Measurements from ENCODE around the gene DUOXA2. TPM values are rescaled to one million over a fixed set of nuclear protein-coding genes. Genes with fewer than 3 reads are reported as not detected.

DUOXA2 gene
- not detected in 2 replicates for total RNA-seq

GRCh38 chr15:45114076-45114750 is at the start of gene DUOXA2, which contains the start of gene DUOX2:
Gene DUOXA2 (plus strand): TSS chr15:45114326. CDS start chr15:45114606, 280 bp downstream.
Gene DUOX2 (minus strand): TSS chr15:45114172. CDS start chr15:45113411, 761 bp downstream.

GRCh38 chr15:45129651-45130129 is 15.6 kb downstream of the DUOXA2 start, which contains the start of the genes DUOX1 and DUOXA1:
Gene DUOX1 (plus strand): TSS chr15:45129994. CDS start chr15:45131967, 1,973 bp downstream.
Gene DUOXA1 (minus strand): TSS chr15:45129879. CDS start chr15:45123014, 6,865 bp downstream.

Other genes with a start within 250 kb of the DUOXA2 start
- not detected in 2 replicates for gene TERB2, start 157.6 kb upstream of the DUOXA2 start, total RNA-seq
- gene SORD, start 91.1 kb upstream of the DUOXA2 start, total RNA-seq: 43.4 and 57.4 TPM in 2 replicates
- not detected in 2 replicates for gene DUOX2, start 154 bp upstream of the DUOXA2 start, total RNA-seq
- gene DUOXA1, start 15.6 kb downstream of the DUOXA2 start, total RNA-seq: not detected in 2 replicates
- gene DUOX1, start 15.7 kb downstream of the DUOXA2 start, total RNA-seq: under 0.01 TPM in 1 of 2 replicates, not detected in the other
- 2.1 and 2.6 TPM in 2 replicates for gene SHF, start 73.6 kb downstream of the DUOXA2 start, total RNA-seq
- not detected in 2 replicates for gene SLC28A2, start 137.9 kb downstream of the DUOXA2 start, total RNA-seq